ENCODE measurements around the gene ACVR1.
"Not testable (repeated sequence)": the region's sequence is repeated elsewhere in the genome, so short reads cannot be mapped to it uniquely, and the experiment has no call there.

ACVR1 gene

DNA sequence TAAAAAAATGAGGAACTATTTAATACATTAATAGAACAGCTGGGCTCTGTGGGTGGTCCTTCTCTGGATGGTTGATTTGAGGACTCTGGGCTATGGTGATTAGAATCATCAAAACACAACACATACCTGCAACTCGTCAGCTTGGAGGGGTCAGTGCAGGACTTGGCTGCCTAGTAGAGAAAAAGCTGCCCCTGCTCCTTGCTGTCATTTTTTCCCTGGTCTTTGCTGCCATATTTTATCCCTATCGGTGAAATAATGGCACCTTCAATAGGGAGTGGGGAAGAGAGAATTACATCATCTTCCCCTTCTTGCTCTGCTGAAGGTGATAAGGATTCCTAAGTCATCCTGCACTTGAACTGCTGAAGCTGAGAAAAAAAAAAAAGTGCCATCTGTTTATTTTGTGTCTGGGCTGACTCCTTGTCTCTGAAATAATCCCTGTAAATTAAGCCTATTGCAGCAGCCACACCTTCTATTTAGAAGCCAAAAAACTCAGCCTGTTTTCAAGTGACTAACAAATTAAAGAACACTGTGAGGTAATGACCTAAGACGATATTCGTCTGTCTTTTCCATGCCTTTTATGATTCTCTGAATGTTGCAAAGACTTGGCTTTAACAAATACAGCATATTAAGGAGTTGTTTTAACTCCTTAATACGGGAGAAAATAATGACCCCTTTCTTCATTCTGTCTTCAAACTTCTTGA, 89.3 kb downstream of the ACVR1 start:
- no peak for DNase-seq

DNA sequence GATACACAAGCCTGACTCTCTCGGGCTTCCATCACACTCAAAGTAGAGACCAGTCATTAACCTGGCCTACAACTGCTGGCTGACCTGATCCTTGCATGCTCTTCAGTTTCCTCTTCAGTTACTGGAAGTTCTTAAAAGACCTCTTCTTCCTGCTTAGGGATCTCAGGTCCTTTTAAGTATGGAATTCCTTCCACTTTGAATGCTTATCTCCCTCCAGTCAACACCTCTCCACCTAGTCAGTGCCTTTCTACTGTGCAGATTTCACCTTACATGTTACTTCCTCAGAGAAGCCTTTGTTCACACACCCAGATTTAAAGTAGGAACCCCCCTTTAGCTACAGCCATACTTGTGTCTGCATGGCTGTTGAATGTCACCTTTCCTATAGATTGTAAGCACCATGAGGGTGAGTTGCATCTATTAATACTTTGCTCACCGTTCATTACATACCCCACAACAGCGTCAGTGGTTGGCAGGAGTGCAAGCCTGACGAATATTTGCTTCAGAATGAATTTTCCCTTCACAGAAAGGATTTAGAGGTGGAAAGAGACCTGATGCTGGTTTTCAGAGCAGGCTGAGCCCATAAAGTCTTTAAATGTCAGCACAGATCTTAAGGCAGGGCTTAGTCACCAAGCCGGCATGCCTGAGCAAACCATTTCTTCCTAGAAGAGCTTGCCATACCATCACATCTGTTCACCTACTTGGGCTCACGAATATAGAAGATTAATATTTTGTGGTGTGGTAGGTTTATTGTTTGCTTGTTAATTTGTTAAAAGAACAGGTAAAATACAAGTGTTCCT, 90.1 kb downstream of the ACVR1 start:
- DNase-seq: no peak

DNA sequence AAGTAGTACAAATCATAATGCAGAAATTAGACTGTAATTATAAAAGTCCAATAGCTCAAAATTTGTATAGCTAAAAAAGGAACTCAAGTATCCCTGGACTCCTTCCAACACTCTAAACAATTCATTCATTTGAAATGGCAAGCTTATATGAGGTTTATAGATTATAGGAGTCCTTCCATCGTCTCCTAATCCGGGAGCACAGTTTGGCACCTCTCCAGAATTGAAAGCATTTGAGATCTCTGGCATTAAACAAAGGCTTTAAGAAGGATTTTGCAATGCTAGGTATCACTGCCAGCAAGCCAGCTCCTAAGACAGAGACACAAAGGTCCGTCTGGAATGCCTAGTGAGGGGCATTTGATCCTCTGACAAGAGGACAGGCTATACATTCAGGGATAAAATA, 90.9 kb downstream of the ACVR1 start:
- DNase-seq: no peak

DNA sequence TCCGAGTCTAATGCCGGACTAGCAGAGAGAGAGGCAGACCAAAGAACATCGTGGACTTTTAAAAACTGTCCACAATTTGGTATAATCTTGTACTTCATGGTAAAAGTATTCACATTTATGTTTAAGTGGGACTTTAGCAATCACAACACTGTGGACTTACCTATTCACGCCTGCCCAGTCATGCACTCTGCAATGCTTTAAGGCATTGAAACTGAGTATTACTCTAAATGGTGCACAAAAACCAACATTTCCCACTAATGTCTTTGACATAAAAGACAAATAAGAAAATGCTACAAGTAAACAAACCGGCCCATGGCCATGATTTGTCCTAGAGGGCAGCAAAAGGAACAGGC, 91.3 kb downstream of the ACVR1 start:
- no peak for DNase-seq

DNA sequence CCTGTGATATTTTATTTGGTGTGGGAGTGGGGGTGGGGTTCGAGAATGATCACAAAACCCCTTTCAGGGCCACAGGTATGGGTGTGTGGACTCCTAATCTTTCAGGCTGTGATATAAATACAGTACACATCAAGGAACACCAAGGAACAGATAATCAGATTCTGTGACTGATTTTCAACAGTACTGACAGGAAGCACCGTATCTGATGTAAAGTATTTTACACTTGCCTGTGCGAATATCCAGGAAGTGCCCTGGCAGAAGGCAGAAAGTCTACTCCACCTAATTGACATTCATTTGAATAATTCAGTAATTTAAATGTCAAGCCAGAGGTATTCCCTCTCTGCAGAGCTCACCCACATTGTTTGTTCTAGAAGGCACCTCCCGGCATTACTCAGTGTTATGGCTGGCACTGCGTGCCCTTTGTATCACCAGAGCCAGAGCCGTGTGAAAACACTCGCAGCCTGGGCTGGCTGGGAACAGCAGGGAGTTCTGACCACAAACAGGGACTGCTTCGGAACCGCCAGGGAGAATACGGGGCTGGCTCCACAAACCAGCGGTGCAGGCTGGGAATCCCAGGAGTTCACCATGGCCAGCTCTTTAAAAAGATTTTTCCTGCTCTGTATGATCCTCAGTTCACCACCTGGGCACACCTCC, 91.8 kb downstream of the ACVR1 start:
- DNase-seq: no peak

DNA sequence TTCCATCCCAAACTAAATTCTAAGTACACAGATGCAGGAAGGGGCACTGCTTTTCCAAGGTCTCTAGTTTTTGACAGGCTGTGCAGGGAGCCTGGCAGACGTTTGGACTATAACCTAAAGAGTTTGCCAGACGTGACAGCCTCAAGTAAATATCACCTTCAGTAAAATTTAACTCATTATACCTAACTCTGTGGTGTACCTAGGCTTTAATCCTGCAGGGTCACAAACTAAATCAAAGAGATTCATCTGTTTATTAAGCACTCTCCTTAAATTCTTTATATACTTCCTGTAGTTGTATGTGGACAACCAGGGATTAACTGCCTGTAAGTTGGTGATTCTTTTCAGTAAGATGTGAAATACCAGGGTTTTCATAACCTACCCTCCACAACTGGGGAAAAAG, 92.9 kb downstream of the ACVR1 start:
- no peak for DNase-seq

DNA sequence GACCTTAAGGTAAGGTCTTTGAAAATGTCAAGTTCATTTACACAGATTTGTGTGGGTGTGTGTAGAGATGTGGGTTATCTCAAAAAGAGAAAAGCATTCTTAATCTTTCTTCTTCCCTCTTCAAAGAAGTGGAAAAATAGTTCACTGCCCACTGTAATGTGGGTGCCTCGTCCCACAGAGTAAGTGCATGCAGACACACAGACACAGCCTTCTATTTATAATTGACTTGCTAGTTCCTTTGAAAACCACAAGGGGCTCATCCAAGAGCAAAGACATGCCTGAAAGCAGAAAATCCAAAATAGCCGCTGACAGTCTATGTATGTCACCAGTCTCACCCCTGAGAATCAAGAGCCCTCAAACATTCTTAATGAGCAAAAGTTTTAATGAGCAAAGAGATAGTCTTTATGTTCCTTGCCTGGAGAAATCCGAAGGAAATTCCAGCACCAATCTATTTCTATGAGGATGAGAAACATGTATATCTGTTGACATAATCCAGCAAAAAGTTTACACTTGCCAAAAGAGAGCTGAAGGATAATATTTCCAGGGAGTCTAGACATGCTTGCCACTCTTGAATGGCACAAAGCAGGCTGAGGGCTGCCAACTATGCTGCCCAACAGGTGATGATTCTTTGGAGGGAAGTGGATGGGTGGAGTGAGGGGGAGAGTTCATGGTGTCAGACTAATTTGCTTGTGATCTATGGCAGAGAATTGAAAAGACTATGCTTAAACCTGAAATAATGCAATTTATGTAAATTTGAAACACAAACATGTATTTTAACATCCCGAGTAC, 93.9 kb downstream of the ACVR1 start:
- no peak for DNase-seq

DNA sequence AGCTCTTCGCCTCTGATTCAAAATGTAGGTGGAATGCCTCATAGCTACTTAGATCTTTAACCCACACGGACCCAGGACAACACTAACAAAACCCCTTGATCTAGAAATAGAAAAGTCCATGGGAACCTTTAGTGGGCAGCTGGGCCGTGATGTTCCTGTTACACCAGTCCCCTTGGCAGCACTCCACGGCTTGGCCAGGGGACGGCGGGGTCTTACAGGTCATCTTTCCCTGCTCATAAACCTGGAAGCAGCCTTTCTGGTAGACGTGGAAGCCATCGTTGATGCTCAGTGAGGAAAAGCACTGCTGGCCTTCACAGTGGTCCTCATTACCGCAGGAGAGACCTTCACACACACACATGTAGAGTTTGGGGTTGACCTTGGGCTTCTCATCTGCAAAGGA, 95.9 kb downstream of the ACVR1 start:
- DNase-seq: no peak

DNA sequence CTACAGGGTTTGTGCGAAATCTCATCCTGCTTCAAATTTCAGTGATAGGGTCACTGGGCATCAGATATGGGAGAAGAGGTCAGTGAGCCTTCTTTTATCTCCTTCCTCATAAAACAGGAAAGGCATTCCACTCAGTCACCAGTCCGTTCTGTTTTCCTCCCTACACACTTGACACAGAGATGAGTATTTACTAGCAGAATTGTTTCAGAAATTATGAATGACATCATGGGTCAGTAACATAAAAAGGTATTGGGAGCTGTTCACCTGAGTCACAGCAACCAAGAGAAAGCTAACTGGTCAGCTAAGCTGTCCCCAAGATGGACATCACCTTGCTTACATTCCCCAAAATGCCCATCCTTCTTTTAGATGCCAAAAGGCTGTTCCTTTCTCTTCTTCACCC, 96.3 kb downstream of the ACVR1 start:
- DNase-seq: no peak

DNA sequence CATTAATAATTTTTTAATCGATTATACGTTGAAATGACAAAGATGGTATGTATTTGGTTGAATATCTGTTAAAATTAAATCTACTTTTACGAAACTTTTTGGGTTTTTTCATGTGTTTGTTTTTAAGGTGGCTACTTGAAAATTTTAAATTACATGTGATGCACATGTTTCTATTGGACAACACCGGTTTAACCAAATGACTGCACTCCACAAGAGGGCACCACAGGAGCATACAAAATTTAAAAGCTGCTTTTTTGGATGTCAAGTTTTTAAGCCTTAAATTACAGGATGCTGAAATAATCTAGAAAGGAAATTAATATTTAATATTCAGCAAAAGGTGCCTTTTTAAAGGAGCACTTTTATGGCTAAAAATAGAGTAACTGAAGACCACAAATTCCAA, 98.7 kb downstream of the ACVR1 start:
- no peak for DNase-seq

DNA sequence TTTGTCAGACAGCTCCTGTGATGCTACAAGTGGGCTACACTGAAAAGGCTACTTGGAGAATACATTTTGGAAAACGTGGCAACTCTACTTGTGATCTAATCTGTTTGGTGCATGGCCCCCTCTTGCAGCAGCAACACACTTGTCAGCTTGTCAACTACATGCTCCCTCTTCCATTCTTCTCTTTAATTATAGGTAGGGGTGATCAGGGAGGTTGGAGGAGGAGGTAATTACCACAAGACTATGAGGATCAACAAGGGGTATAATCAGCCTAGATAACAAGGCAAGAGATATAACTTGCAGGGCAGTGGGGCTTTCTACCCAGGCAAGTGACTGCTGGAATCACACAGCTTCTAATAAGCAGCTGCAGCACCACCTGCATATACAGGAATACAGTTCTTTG, 104.9 kb downstream of the ACVR1 start:
- no peak for DNase-seq

DNA sequence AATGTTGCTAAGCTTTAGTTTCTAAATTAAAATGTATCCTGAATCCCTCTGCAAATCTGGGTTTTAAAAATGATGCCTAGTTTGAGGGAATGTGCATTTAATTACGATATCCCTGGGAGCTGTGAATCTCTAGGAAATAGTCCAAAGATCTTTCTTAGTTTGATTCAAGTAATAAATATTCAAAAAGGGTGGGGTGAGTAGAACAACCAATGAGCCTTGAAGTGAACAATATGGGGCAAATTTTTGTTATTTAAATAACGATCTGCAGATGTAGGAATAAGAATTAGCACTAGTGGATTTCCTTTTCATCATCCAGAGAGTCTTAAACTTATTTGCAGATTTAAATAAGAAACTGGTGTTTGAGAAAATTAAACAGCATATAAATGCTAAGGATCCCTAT, 106.3 kb downstream of the ACVR1 start:
- DNase-seq: no peak

DNA sequence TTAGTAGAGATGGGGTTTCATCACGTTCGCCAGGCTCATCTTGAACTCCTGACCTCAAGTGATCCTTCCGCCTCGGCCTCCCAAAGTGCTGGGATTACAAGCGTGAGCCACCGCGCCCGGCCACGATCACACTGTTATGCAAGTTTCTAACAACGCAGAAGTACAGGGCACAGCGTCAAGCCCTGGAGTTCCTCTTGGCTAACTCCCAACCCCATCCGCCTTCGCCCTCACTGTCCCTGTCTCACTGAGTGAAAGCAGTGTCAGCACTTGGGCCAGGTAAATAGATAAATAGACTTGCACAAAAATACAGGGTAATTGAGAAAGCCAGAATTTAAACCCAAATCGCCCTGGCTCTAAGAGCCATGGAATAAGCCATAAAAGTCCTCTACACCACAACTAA, 111.7 kb downstream of the ACVR1 start:
- DNase-seq: no peak

DNA sequence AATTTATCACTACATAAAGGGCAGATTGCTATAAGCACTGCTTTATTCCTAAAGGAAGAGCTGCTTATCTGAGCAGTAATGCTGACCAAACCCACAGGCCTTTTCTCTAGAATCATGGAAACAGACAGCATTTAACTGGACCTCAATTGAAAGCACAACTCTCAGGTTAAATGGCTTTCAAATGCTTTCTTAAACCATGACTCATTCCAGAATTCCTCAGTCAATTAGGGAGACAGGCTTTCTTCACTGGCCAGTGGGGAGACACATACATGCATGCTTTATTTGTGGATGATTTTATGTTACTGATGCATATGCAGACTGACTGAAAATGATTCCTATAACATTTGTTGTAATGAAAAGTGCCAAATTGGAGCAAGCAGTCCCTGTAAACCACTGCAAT, 114.6 kb downstream of the ACVR1 start:
- no peak for DNase-seq

DNA sequence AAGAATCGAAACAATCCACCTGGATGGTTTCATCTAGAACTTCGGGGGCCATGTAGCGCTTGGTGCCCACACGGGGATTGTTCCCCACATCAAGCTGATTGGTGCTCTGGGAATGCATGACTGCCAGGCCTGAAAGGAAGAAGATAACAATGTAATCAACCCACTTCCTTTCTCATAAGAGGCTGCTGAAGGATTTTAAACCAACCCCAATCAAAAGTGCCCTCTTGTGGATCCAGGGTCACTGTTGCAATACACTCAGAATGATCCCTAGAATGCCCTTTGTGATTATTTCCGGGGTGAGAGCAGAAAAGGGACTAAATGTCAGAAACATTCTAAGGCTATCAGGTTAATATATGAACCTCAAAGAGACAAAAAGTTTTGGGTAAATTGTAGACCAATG, 115.2 kb downstream of the ACVR1 start:
- no peak for DNase-seq

DNA sequence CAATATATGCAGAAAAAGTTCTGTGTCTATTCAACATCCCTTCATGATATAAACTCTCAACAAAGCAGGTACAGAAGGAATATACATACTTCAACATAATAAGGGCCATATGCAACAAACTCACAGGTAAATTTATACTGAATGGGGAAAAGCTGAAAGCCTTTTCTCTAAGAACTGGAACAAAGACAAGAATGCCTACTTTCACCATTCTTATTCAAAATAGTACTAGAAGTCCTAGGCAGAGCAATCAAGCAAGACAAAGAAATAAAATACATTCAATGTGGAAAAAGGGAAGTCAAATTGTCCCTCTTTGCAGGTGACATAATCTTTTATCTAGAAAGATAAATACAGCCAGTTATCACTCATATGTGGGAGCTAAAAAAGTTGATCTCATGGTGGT, 116.3 kb downstream of the ACVR1 start:
- DNase-seq: no peak

DNA sequence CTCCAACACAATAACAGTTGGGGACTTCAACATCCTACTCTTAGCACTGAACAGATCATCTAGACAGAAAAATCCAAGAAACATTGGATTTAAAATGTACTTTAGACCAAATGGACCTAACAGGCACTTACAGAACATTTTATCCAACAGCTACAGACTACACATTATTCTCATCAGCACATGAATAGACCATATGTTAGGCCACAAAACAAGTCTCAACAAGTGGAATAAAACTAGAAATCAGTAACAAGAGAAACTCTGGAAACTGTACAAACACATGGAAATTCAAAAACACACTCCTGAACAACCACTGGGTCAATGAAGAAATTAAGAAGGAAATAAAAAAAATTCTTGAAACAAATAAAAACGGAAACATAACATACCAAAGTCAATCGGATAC, 117.5 kb downstream of the ACVR1 start:
- DNase-seq: no peak

DNA sequence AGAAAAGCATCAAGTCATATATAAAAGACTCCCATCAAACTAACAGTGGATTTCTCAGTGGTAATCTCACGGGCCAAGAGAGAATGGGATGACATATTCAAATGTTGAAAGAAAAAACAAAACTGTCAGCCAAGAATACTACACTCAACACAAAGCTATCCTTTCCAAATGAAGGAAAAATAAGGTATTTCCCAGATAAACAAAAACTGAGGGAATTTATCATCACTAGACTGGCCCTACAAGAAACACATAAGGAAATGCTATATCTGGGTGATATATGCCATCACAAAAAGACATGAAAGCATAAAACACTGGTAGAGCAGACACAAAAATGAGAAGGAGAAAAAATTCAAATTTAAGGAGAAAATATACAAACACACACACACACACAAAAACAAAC, 118.6 kb downstream of the ACVR1 start:
- DNase-seq: no peak

DNA sequence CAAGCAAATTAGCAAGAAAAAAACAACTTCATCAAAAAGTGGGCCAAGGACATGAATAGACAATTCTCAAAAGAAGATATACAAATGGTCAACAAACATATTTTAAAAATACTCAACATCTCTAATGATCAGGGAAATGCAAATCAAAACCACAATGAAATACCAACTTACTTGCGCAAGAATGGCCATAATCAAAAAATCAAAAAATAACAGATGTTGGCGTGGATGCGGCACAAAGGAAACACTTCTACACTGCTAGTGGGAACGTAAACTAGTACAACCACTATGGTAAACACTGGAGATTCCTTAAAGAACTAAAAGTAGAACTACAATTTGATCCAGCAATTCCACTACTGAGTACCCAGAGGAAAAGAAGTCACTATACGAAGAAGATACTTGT, 119.7 kb downstream of the ACVR1 start:
- not testable (repeated sequence) for DNase-seq

DNA sequence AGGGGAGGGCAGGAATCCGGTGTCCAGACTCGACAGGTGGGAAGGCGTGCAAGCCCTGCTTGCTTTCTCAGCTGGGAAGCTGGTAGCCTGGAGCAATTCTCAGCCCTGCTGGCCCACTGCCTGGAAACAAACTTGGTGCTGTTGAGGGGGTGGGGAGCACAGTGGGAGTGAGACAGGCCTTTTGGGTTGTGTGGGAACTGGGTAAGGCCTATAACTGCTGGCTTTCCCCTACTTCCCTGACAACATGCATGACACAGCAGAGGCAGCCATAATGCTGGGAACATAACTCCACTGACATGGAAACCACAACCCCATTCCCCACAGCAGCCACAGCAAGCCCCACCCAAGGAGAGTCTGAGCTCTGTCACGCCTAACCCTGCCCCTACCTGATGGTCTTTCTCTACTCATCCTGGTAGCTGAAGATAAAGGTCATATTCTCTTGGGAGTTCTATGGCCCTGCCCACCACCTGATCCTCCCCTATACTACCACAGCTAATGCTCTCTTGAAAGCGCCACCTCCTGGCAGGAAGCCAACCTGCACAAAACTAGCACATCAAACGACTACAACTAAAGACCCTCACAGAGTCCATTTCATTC, 124.6 kb downstream of the ACVR1 start:
- DNase-seq: peak; percentile 10

DNA sequence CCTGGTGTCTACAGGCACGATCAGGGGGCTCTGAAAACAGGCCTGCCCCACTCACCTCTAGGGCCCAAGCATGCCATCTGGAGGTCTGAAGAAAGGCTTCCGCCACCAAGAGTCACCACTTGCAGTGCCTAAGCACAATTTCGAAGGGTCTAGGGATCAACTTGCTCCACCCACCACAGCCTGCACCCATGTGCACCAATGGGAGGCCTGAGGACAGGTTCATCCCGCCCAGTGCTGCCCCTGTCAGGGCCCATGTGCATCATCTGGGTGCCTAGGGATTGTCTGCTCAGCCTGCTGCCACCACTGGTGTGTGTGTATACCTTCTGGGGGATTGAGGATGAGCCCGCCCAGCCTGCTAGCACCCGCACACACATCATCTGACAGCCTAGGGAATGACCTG, 126.4 kb downstream of the ACVR1 start:
- DNase-seq: no peak

DNA sequence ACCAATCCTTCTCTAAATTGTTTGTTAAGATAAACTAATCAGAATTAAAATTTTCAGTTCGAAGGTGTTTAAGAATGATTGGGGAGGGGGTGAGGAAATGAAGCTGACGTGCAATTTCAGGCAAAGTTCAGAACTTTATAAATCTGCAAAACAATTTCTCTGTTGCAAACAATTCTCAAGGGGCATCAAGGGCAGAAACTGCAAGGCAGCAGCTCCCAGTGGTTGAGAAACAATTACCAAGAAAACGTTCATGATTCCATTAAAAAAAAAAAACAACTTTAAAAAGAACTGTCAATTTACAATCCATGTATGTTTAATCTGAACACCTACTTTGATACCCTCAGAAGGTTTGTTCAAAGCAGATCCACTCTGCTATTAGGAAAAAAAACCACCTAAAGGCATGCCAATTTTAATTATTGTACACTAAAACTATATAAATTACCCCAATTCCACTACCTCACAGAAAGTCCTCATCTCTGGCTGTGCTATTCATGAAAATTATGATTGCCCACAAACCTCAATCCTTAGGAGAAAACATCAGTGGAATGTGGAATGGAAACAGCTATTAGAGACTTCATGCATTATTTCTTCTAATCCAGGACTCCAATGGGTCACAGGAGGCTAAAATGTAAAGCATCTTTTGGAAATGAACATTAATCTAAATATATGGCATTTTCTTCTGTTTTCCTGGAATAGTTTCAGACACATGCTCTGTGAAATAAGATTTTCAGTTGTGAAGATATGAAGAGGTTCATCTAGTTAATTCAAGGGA, 127.6 kb downstream of the ACVR1 start:
- no peak for DNase-seq

Measured in GDM1 (cell line).